GM19240 (cell line): Measurements from ENCODE around the gene EYS.
"Not testable (repeated sequence)": the region's sequence is repeated elsewhere in the genome, so short reads cannot be mapped to it uniquely, and the experiment has no call there.

ENCODE experiments used
- DNase-seq: peaks from one replicate; pipeline ENCODE4 v3.0.0; 2011; ENCODE audit warnings: low spot score; ENCODE audit not compliant: insufficient read length

The EYS gene

DNA sequence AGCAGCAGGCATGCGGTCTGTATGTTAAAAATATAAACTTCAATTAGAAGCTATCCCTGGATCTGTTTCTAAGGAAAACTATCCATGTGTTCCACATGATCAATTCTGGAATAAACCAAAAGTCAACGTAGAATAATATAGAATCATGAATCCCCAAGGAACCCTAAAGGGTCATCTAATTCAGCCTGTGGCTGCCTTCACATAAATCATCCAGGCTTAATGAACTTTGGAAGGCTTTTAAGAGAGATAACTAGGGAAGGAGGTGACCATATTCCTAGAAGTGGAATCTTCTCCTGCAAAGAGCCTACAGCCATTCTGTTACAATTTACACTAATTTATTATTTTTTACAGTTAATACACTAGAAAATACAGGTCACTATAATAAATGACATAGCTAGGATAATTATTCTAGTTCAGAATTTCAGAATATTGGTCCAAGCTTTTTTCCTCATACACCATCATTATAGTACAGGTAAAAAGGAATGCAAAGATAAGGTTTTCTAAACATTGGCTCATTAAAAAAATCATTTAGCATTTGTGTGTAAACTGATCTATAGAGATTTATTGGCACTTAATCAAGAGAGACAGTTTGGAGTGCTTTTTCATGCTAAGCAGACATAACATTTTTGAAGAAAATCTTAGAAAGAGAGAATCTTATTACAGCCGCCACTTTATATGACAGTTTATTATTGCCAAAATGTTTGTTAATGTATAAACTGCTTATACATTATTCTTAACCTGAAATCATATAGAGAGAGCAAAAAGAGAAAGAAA lies 1220.3 kb downstream of the EYS start:
- no peak for DNase-seq

DNA sequence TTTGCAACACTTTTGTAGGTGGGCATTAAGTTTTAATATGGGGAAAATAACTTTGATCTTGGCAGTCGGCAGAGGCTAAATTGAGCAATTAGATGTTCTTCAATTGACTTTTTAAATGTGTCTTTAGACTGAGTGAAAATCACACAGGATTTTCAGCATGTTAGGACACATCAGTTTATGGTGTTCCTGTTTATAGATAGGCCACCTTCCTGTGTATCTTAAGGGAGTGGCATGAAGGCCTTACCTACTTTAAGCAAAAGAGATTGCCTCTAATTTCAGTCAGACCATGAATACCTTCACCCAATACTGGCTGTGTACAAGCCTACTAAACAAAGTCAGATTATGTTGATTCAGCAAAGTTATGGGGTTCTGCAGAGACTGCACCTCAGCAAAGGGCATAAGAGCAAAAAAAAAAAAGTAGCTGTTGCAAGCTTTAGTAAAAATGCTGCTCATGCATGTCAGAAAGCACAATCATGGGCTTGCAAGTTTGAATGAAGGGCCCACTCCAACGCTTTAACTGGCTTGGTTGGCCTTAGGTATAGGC lies 1223.0 kb downstream of the EYS start:
- DNase-seq = no peak

DNA sequence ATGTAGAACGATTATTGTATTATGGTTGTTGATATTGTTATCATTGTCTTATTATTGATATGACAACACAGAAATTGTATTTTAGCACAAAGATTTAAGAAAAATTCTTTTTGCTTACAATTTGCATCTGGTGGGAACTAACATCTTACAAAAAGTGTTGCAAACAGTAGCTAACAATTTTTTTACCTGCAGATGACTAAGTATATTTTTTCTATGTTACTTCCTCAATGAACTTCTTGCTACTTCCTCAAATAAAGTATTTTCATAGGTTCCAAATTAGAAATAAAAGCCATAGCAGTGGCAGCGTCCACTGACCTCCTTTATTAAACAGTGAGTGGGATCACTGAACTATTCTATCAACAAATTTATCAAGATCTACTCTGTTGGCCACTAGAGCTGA lies 1224.4 kb downstream of the EYS start:
- DNase-seq = no peak

DNA sequence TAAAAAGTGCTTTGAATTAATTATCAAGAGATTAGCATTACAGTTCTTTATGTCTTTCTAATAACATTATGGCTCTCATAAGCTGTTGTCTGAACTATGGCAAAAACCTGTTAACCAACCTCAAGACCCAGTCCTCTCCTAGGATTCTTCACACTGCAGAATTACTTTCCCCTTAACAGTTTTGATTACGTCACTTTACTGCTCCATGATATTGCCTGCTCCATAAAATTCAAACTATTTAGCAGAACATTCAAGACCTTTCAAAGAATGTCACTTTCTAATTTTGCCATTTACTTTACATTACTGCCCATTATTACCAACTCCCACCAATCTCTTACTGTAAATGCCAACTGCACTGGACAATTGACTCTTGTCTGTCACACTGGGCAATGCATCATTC lies 1227.9 kb downstream of the EYS start:
- no peak for DNase-seq

DNA sequence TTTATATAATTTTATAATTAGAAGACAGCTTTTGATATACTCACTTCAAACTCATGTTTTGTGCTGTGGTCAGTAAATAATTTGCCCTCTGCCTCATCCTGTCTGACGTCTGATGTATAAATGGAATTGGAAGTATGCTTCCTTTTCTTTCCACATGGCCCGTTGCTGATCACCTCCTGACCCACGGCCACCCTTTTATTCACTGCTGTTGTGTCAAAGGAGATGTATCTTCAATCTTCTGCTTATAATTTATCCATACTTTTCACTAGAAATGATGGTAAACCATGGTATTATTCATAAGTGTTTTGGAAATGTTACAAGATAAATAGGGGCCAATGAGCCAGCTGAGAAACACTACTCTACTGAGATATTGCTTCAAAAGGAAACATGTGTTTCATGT lies 1229.6 kb downstream of the EYS start:
- DNase-seq = no peak

DNA sequence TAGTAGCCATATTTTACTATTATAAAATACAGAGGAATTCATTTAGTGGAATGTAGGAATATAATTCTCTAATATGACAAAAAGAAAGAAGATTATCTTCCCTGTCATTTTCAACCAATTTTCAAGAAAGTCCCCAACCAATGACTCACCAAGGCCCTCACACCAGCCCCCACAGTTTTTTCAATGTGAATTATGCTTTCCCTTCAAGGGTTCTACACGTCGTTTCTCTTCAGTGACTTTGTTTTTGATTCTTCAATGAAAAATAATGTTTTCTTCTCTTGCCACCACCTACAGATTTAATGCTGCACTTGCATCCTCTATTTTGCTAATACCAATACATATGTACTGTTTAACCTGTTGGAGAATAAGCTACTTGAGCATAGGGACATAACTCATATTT lies 1230.1 kb downstream of the EYS start:
- DNase-seq = no peak

DNA sequence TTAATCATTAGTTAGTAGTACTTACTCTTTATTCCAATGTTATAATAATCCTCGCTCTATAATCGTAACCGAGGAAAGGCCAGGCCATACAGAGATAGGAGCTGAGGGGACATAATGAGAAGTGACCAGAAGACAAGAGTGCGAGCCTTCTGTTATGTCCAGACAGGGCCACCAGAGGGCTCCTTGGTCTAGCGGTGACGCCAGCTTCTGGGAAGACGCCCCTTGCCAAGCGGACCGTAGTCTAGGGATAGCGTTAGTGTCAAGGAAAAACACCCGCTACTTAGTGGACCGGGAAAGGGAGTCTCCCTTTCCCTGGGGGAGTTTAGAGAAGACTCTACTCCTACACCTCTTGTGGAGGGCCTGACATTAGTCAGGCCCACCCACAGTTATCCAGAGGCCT lies 1237.6 kb downstream of the EYS start:
- DNase-seq = not testable (repeated sequence)

DNA sequence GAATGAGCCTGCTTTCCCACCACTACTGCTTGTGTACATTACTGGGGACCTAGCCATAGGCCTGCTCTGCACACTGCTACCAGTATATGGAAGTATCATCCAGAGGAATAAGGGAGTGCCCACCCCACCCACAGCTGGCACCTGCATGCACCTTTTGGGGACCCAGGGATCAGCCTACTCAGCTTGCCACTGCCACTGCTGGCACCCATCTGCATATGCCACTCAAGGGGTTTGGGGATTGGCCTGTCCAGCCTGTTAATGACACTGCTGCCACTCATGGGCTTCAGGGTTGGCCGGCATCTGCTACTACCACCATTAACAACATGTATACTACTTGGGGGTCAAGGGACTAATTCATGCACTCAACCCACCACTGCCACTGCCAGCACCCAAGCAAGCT lies 1239.4 kb downstream of the EYS start:
- no peak for DNase-seq

DNA sequence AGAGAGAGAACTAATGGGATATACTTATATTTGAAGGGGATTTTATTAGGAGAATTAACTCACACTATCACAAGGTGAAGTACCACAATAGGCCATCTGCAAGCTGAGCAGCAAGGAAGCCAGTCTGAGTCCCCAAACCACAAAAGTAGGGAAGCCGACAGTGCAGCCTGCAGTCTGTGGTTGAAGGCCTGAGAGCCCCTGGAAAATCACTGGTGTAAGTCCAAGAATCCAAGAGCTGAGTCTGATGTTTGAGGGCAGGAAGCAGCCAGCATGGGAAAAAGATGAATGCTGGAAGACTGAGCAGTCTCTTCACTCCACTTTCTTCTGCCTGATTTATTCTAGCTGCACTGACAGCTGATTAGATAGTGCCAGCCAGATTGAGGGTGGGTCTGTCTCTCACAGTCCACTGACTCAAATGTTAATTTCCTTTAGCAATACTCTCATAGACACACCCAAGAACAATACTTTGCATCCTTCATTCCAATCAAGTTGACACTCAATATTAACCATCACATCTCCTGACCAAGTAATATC lies 1247.5 kb downstream of the EYS start:
- DNase-seq = no peak

DNA sequence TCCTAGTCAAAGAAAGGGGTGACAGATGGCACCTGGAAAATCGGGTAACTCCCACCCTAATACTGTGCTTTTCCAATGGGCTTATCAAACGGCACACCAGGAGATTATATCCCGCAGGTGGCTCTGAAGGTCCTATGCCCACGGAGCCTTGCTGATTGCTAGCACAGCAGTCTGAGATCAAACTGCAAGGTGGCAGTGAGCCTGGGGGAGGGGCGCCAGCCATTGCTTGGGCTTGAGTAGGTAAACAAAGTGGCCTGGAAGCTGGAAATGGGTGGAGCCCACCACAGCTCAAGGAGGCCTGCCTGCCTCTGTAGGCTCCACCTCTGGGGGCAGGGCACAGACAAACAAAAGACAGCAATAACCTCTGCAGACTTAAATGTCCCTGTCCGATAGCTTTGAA lies 1258.9 kb downstream of the EYS start:
- not testable (repeated sequence) for DNase-seq

DNA sequence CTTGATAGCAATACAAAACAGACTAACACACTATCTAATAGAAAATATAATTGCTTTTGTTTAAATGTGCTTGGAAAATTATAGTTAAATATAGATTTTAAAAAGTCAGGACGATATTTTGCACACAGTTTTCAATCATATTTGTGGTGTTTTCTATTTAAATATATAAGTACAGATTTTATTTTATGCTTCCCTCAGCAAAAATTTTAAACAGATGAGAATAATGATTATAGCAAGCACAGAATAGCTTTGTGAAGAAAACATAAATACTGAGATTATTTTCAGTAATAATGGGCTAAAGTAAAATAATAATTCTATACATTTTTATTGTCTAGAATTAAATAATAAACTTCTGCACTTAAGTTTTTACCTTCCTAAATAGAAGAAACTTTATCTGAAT lies 1262.0 kb downstream of the EYS start:
- DNase-seq = no peak

DNA sequence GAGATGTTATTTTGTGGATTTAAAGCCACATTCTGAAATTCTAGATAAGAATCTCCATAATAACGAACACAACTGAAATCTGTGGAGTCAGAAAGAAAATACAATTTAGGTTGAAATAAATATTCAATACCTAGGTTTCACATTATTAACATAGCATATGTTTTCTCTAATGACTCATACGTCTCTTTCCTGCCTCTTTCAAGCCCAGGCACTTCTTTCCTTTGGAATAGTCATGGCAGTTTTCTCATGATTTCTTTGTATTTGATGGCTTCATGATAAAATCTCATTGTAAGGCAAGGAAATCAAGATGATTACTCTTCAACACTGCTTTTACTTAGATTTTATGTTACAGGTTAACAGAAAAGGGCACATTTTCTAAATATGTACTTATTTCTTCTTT lies 1267.8 kb downstream of the EYS start:
- DNase-seq = no peak

DNA sequence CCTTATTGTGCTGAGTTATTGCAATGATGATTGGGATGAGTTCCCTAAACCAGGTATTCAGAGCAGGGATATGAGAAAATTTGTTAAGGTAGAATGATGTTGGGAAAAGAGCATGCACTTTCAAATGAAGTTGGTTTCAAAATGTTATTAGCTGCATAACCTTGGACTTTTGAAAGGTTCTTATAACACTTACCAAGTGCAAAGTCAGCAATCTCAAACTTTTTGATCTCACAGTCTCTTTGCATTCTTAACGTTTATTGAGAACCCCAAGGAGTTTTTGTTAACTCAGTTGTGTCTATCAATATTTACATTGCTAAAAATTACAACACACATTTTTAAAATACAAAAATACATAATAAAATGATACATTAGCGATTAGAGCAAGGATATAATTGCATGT lies 1269.0 kb downstream of the EYS start:
- no peak for DNase-seq

DNA sequence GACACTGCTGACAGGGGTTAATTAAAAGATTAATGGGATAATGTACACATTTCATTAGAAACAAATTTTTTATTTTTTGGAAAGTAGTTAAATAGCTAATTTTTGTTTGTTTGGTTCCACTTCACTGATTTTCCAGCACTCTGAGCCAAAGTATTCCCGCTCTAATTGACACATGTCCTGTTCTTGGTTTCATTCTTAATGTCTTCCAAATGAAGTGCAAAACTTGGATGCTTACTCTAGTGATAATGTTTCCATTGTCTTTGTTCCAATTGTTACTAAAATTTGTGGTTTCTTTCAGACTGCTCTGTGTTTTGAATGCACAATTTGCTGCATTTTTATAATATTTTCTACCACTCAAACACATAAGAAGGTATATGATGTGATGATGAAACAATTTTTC lies 1277.1 kb downstream of the EYS start:
- DNase-seq = no peak

DNA sequence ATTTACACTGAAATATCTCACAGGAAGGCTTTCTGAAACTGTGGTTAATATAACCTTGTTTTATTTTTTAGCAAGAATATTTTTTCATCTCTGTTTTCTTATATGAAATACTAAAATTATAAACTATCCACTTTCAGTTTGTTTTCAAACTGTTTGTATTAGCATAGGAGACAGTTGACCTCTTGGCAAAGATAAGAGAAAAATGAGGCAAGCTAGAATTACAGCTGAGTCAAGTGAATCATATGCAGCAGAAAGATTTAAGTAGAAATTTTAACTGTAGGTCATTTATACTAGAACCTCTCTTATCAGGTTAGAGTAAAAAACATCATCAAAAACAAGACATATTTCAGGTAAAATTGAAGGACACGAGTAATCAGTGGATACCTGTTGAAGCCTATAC lies 1278.8 kb downstream of the EYS start:
- DNase-seq = no peak

DNA sequence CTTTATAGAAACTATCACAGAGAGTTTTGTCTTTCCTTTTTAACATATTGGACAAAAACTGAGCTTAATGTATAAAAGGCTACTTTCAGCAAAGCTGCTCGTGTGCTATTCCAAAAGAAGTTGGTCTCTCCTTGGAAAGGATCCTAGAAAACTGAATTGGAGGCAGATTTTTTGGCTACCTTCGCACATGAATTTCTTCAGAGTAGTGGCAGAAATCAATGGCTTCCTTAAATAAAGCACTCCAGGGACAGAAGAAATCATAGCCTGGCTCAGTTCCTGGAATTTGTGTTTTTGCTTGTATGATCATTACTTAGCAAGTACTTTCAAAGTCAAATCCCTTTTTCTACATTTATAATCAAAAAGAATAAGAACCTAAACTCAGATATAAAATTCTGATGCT lies 1291.1 kb downstream of the EYS start:
- no peak for DNase-seq

DNA sequence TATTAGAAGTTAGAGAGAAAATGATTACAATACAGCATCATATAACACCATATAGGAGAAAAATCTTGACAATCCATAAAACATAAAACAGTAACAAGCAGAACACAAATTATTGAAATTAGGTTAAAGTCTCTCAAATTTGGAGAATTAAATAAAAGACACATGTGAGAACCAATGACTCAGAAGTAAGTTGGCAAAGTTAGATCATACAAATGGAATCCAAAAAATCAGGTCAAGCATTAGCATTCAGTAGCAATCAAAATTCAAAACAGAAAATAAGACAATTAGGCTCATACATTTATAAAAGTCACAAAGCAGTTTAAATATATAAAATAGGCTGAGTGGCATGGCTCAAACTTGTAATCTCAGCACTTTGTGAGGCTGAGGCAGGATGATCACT lies 1295.8 kb downstream of the EYS start:
- DNase-seq = no peak

DNA sequence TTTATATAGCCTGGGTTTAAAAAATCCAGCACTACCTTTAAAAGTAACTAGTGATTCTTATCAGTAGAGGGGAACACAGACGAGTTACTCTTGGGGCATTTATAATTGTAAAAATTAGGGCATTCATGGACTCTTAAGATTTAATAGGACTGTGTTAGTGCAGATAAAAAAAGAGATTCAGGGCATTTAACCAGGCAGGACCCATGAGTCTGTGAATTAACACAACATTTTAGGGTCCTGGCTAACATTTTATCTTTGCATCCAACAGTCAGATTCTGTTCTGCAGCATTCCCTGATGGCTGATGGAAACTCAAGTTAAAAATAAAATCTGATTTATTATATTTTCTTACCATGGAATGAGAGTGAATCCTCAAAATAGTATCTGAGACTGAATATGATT lies 1297.1 kb downstream of the EYS start:
- no peak for DNase-seq

DNA sequence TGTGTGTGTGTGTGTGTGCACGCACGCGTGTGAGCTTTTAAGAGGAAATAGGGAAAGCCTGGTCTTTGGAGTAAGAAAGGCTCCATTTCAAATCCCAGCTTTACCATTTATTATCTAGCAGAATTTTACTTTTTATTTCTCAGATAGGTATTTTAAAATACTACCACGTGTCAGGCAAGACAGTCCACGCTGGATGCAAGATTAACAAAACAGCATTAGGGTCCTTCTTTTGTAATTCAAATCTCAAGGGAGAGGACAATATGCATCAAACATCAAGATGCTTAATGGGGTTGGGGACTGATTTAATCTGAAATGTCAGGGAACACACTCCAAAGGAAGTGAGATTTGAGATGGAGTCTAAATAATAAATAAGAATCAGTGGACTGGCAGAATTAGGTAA lies 1302.6 kb downstream of the EYS start:
- no peak for DNase-seq

DNA sequence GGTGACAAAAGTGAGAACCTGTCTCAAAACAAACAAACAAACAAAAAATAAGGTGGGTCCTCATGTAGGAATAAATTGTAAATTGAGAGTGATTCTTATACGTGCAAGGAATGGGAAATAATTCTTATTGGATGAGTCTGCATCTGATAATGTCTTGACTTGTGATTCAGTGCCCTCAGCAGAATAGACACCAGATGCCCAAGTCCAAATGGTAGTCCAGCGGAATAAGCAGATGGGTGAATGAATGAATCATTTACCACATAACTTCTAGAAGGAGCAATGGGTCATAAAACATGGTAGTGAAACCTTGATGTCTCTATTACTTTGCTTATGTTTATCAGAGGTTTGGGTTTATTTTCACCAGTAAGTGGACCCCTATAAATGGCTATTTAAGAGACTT lies 1323.7 kb downstream of the EYS start:
- DNase-seq = no peak

DNA sequence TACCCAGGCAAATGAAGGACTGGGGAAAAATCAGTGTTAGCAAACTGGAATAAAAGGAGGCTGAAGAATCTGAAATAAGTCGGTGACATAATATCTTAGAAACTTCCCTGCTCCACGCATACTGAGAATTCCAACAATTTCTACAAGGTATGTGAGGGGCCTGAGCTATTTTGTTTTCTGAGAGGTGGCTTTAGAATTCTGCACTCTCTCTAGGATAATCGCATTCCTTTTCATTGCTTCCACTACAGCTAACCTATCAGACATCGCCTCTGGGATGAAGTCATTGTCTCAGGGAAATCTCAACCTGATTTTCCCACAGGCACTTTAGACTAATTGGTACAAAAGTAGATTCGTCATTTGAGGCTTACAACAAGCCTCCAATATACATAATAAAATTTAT lies 1330.6 kb downstream of the EYS start:
- no peak for DNase-seq

DNA sequence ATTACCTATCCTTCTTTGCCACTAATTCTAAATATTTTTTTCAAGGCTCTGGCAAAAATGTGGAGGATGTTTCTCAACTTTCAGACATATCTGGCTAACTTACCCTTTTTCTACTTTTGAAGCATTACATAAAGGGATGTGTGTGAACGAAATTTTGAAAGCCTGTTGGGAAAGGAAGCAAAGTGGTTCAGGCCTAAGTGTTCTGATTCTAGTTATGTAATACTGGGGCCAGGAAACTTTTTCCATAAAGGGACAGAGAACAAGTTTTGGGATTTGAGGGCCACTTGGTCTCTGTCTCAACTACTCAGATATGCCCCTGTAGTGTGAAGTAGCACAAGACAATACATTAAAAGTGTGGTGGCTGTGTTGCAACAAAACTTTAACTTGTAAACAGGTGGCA lies 1349.6 kb downstream of the EYS start:
- no peak for DNase-seq

DNA sequence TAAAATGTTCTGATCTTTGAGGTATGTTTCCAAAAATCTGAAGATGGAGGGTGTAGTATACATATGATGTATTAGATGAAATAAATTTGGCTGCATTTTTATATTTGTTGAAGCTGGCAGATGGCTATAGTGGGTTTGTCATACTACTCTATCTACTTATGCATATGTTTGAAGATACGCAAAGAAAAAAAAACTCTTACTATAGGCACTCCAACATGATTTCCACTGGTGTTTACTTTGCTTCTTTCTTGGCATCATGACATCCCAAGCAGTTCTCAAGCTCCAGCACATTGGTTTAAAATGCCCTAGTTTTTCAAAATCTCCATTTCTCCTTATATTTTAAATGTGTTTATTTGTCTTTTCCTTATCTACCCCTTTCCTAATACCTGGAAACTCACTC lies 1359.6 kb downstream of the EYS start:
- DNase-seq = no peak
